Testis (tissue), 3 donors: ENCODE data around the gene HDAC7. TPM values are rescaled to one million over a fixed set of nuclear protein-coding genes. Genes with fewer than 3 reads are reported as not detected.
A peak's percentile ranks its signal among the peaks of the same experiment; 100 is the strongest.

Experiments
- DNase-seq: peaks from one replicate; pipeline ENCODE4 v3.0.0-alpha.2; 2019
- H3K27ac ChIP-seq, 2 donors: fragments of 200-600 bp; sonication (generic); one replicate each; pipeline ENCODE4 v1.5.1; 2019
- H3K27me3 ChIP-seq: fragments of 200-600 bp; sonication (generic); one replicate; pipeline ENCODE4 v1.5.1; 2019
- H3K36me3 ChIP-seq: fragments of 200-600 bp; sonication (generic); one replicate; pipeline ENCODE4 v1.5.1; 2017; ENCODE audit warnings: low read depth; ENCODE audit errors: missing control alignments
- H3K4me1 ChIP-seq: fragments of 200-600 bp; sonication (generic); one replicate; pipeline ENCODE4 v1.5.1; 2019
- H3K4me3 ChIP-seq, 2 donors: fragments of 200-600 bp; sonication (generic); one replicate each; pipeline ENCODE4 v1.5.1; 2017 to 2019
- H3K9me3 ChIP-seq: fragments of 200-600 bp; sonication (generic); one replicate; pipeline ENCODE4 v1.5.1; 2017
- CTCF ChIP-seq, 3 experiments: fragments of 450-650 bp in 2 of 3; fragments of 200-600 bp in 1 of 3; sonication (generic) in 1 of 3; IDR thresholded peaks; one replicate each; pipeline ENCODE4 v1.5.1; 2016 to 2019; ENCODE audit warnings: antibody characterized with exemption in 3 of 3, mild to moderate bottlenecking in 2 of 3, moderate library complexity in 1 of 3
- POLR2A ChIP-seq: fragments of 450-650 bp; IDR thresholded peaks from one replicate; pipeline ENCODE4 v1.6.1; 2017; ENCODE audit warnings: antibody characterized with exemption, mild to moderate bottlenecking, moderate library complexity
- WGBS, 2 donors: methylation state at CpG; one replicate each; pipeline ENCODE4 v1.1.5; 2018; 5-methylcytosine and 5-hydroxymethylcytosine counted together
- intact Hi-C: fragments of 100-400 bp; cut with DNase I; formaldehyde crosslinking; loops from one replicate; pipeline ENCODE4 v1.15.1; 2023; ENCODE audit warnings: low total_unique reads
- polyA plus RNA-seq: library from polyadenylated mRNA; stranded (reverse); fragments of 350-450 nt; fragmentation: Illumina TruSeq; extraction: RNeasy Lipid Tissue Mini Kit (QIAGEN cat#74804); gene quantifications from one replicate; pipeline ENCODE4 v1.2.3, GENCODE V29; 2014; ENCODE audit warnings: low read depth, low replicate concordance; ENCODE audit not compliant: insufficient read depth
- total RNA-seq, 2 donors: library from RNA; depleted of rRNA; stranded (reverse); fragments of >200 nt; gene quantifications; one replicate each; pipeline ENCODE4 v1.2.3, GENCODE V29; 2016

Gene HDAC7
- total and polyA plus RNA-seq, 3 donors from 2014 or later, result 28.2 to 70.0 (median 39.9) TPM

DNA sequence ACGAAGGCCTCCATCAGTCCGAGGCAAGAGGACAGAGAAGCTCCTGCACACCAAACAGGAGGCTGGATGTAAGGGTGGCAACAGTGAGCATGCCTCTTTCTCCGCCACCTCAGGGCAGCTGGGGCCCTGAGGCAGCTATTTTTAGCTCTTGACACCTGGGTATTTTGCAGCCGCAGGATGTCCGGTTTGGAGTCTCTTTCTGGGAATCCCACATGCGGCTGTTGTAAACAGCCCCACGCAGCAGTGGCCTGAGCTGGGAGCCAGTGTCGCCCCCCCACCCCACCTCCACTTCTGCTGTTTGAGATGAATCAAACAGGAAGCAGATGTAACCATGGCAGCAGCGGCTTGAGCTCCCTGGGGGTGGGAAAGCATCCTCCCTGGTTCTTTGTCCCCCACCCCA lies 11.7 kb downstream of the HDAC7 start:
- Histone ChIP-seq H3K27ac (peak overlapping the region; percentile 4 to 72), H3K36me3 (no peaks in the 10 kb centered on the region), H3K4me3 (no peak overlapping the region), H3K27me3 (no peaks in the 10 kb centered on the region), H3K9me3 (no peaks in the 10 kb centered on the region), H3K4me1 (peaks cover 72% of the 10 kb centered on the region)
- TF ChIP-seq POLR2A (no peak), CTCF (IDR thresholded peaks at IDR 0.05) (no peak)
- intact Hi-C loops, result no loop called here
- DNase-seq, result no peak
- 10 to 31% methylated on average over 2 to 9 of the region's 9 CpGs for WGBS, 2 donors

DNA sequence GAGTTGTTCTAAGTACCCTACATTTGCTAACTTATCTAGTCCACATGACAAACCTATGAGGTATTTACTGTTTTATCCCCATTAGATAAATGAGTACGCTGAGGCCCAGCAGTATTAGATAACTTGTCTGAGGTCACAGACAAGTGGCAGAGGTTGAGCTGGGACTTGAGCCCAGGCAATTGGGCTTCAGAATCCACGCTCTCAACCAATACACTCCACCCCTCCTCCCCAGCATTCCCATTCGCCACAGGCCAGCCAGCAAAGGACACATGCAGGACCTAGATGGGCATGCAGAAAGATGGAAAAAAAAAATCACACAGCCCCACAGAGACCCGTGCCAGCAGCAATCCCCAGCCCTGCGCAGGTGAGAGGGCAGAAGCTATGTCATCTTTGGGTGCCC lies 12.4 kb downstream of the HDAC7 start:
- peak; percentile 43 for DNase-seq
- H3K27ac ChIP-seq, result peak overlapping the region; percentile 4 to 72
- H3K9me3 ChIP-seq, result no peaks in the 10 kb centered on the region
- 33 to 55% methylated on average over 5 of the region's 5 CpGs for WGBS, 2 donors
- no peak overlapping the region for H3K4me3 ChIP-seq
- no peaks in the 10 kb centered on the region for H3K27me3 ChIP-seq
- intact Hi-C loops, result no loop called here
- TF ChIP-seq POLR2A (no peak), CTCF (IDR thresholded peaks at IDR 0.05) (no peak)
- no peaks in the 10 kb centered on the region for H3K36me3 ChIP-seq
- peaks cover 75% of the 10 kb centered on the region for H3K4me1 ChIP-seq

DNA sequence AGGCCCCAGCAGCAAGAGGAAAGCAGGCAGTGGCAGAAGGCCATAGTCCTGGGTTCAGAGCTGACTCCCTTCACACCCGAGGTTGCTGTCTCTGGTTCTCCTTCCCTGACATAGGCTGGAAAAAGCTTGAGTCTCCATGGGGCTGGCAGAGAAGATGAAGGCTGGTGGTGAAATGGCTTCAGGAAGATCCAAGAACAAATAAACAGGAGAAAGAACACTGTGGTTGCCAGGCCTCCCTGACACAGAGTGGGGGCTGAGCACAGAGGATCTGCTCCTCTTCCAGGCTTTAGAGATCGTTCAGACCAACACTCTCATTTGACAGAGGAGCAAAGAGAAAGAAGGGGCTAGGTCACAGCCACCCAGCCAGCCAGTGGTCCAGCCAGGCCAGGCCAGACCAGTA lies 14.3 kb downstream of the HDAC7 start:
- 30 to 44% methylated on average over 2 of the region's 2 CpGs for WGBS, 2 donors
- Histone ChIP-seq H3K4me1 (peaks cover 61% of the 10 kb centered on the region), H3K27me3 (no peaks in the 10 kb centered on the region), H3K27ac (peak overlapping the region; percentile 15 to 31), H3K36me3 (no peaks in the 10 kb centered on the region), H3K9me3 (no peaks in the 10 kb centered on the region), H3K4me3 (no peak overlapping the region)
- TF ChIP-seq CTCF (IDR thresholded peaks at IDR 0.05), result no peak
- TF ChIP-seq POLR2A, result no peak
- DNase-seq, result no peak
- intact Hi-C loops, result no loop called here

DNA sequence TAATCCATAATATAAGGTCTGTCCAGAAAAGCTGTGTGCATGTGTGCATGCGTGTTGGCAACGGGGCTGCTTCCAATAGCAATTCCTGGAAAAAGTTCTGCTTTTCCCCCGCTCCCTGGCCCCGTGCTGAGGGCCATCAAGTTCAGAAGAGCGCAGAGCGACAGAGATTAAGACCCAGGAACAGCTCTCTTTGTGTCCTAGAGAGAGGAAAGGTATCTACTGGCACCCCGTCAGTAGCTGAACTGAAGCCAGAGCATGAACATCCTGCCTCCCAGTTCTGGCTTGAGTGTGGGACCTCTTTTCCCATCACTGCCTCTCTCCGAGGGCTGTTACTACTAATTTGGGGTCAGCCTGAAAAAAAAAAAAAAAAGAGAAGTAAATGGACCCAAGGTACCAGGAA lies 15.5 kb downstream of the HDAC7 start:
- no peak for TF ChIP-seq POLR2A
- no peak for TF ChIP-seq CTCF (IDR thresholded peaks at IDR 0.05)
- peaks cover 71% of the 10 kb centered on the region for H3K4me1 ChIP-seq
- H3K9me3 ChIP-seq, result no peaks in the 10 kb centered on the region
- DNase-seq, result no peak
- no peaks in the 10 kb centered on the region for H3K27me3 ChIP-seq
- H3K27ac ChIP-seq, result peak overlapping the region in 1 of 2 donors; percentile 31
- H3K4me3 ChIP-seq, result no peak overlapping the region
- 29 to 41% methylated on average over 7 to 8 of the region's 8 CpGs for WGBS, 2 donors
- H3K36me3 ChIP-seq, result no peaks in the 10 kb centered on the region
- intact Hi-C loops, result no loop called here

GRCh38 chr12:47803191-47803875 lies 16.4 kb downstream of the HDAC7 start:
- no peak overlapping the region for H3K4me3 ChIP-seq
- no peak for DNase-seq
- H3K4me1 ChIP-seq, result peaks cover 74% of the 10 kb centered on the region
- intact Hi-C loops, result no loop called here
- TF ChIP-seq CTCF (IDR thresholded peaks at IDR 0.05) (no peak), POLR2A (no peak)
- H3K27ac ChIP-seq, result peak overlapping the region in 1 of 2 donors; percentile 59
- H3K27me3 ChIP-seq, result no peaks in the 10 kb centered on the region
- WGBS, 2 donors, result 68 to 81% methylated on average over 11 to 12 of the region's 12 CpGs
- no peaks in the 10 kb centered on the region for H3K36me3 ChIP-seq
- no peaks in the 10 kb centered on the region for H3K9me3 ChIP-seq
